Sigmoid colon (tissue), 4 donors: Measurements from ENCODE around the gene DLL4.

Experiments
- EP300 ChIP-seq, 4 donors: sonication (generic); formaldehyde crosslinking; IDR thresholded peaks; one replicate each; pipeline ENCODE4 v1.6.1; 2017; ENCODE audit warnings: antibody characterized with exemption in 4 of 4
- POLR2A ChIP-seq, 2 donors: fragments of 450-650 bp; IDR thresholded peaks; one replicate each; pipeline ENCODE4 v1.6.1; 2016; ENCODE audit warnings: antibody characterized with exemption in 2 of 2, mild to moderate bottlenecking in 2 of 2, moderate library complexity in 2 of 2
- POLR2AphosphoS5 ChIP-seq, 4 donors: sonication (generic); formaldehyde crosslinking; IDR thresholded peaks; one replicate each; pipeline ENCODE4 v1.6.1; 2017; ENCODE audit warnings: antibody characterized with exemption in 4 of 4

GRCh38 chr15:40951764-40952163 is 22.6 kb downstream of the DLL4 start:
- no peak for TF ChIP-seq POLR2A (IDR thresholded peaks at IDR 0.05)
- TF ChIP-seq POLR2AphosphoS5 (IDR thresholded peaks at IDR 0.05) = no peak
- no peak for TF ChIP-seq EP300 (IDR thresholded peaks at IDR 0.05)
